ENCODE data around the gene NADK2.

DNA sequence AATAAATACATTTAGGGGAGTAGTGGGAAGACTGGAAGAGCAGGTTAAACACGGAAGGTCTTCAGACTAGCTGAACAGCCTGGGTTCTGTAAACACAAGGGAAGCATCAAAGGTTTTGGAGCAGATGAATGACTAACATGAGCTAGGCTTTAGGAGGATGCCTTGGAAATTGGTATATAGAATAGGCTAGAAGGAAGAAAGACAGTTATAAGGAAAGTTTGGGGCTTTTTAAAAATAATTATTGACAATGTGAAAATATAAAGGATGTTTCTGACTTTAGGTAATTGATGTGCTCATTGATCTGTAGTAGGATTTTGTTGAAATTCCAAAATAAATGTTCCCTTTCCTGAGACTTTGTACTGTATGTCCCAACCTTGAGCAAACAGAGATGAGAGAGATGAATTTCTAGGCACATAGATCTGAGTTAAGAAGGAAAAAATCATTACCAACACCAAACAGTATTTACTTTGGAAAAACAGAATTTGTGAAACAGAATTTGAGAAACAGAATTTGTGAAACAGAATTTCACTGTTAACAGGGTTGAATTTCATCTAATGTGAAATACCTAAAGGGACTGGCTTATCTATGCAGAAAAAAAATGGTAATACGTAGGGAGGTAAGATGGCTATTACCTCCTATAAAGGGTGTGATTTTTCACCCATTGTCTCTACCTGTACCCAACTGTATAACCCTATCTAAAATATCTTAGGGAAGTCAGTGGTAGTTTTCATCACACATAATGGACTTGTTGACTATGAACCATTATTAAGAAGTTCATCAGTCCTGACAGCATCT lies 61.0 kb downstream of the NADK2 start:
- TF ChIP-seq POLR2A (IDR thresholded peaks at IDR 0.05; ENCODE audit: low read length) (no peak), GATA1 (IDR thresholded peaks at IDR 0.05; ENCODE audit: low read depth, low read length) (no peak)
